Activated CD4-positive, alpha-beta T cell treated with anti-CD3 and anti-CD28 coated beads for 36 hours (primary cell): Measurements from ENCODE around the gene GHR. TPM values are rescaled to one million over a fixed set of nuclear protein-coding genes. Genes with fewer than 3 reads are reported as not detected.

Experiments used
- ATAC-seq: fragments of 200-7000 bp; cut with Tn5 transposase; one replicate; pipeline ENCODE4 v1.10.0; 2021; ENCODE audit warnings: mild to moderate bottlenecking, moderate library complexity
- CTCF ChIA-PET: fragments of 350-600 bp; sonication (Branson Sonifier 250); formaldehyde crosslinking; loops from one replicate; lab custom pipeline; 2021; ENCODE audit warnings: antibody characterized with exemption; lab: Charles Lee
- POLR2A ChIA-PET: fragments of 350-600 bp; sonication (Branson Sonifier 250); formaldehyde crosslinking; loops from one replicate; lab custom pipeline; 2021; ENCODE audit warnings: antibody characterized with exemption, inconsistent platforms; lab: Charles Lee
- DNase-seq: peaks from one replicate; pipeline ENCODE4 v3.0.0-alpha.2; 2020
- H3K27ac Mint-ChIP-seq: one replicate; pipeline ENCODE4 v1.8.0; 2021; ENCODE audit warnings: mixed read lengths
- H3K27me3 Mint-ChIP-seq: one replicate; pipeline ENCODE4 v1.8.0; 2021; ENCODE audit warnings: mixed read lengths
- H3K36me3 Mint-ChIP-seq: one replicate; pipeline ENCODE4 v1.8.0; 2021; ENCODE audit warnings: low read depth, mixed read lengths
- H3K4me1 Mint-ChIP-seq: one replicate; pipeline ENCODE4 v1.8.0; 2021; ENCODE audit warnings: mixed read lengths
- H3K4me3 Mint-ChIP-seq: one replicate; pipeline ENCODE4 v1.8.0; 2021; ENCODE audit warnings: mild to moderate bottlenecking, moderate library complexity, mixed read lengths
- H3K9me3 Mint-ChIP-seq: one replicate; pipeline ENCODE4 v1.8.0; 2021; ENCODE audit warnings: low read depth, mixed read lengths
- intact Hi-C, 2 experiments: fragments of 100-400 bp; cut with DNase I in 1 of 2; cut with micrococcal nuclease in 1 of 2; formaldehyde crosslinking; loops; one replicate each; pipeline versions ENCODE4 v1.14.2 to v1.15.1; 2022 to 2024; cut with DNase I, micrococcal nuclease
- total RNA-seq, 2 experiments: library from RNA; stranded (reverse); gene quantifications; one replicate each; pipeline ENCODE4 v1.2.3, GENCODE V29; 2021

GHR gene
- total RNA-seq, 2 experiments from 2014 or later, result not detected

- Mint-ChIP-seq H3K4me3 (no peak overlapping the region), H3K27ac (no peak overlapping the region), H3K27me3 (peaks cover 2% of the 10 kb centered on the region), H3K4me1 (no peaks in the 10 kb centered on the region), H3K36me3 (no peaks in the 10 kb centered on the region), H3K9me3 (no peaks in the 10 kb centered on the region)
- ChIA-PET CTCF (no interaction called here), POLR2A (no interaction called here)
- intact Hi-C loops, result no loop called here
- ATAC-seq (no peak), DNase-seq (no peak)
These were observed 209.2 kb downstream of the GHR start for GRCh38 chr5:42632354-42632900.

GRCh38 chr5:42634575-42634974 lies 211.3 kb downstream of the GHR start:
- intact Hi-C loops, result no loop called here
- Mint-ChIP-seq H3K9me3 (no peaks in the 10 kb centered on the region), H3K27me3 (peaks cover 2% of the 10 kb centered on the region), H3K4me3 (no peak overlapping the region), H3K36me3 (no peaks in the 10 kb centered on the region), H3K27ac (no peak overlapping the region), H3K4me1 (no peaks in the 10 kb centered on the region)
- DNase-seq (no peak), ATAC-seq (no peak)
- ChIA-PET POLR2A (no interaction called here), CTCF (no interaction called here)

- H3K4me1 Mint-ChIP-seq, result no peaks in the 10 kb centered on the region
- CTCF ChIA-PET, result interaction anchor here (0.7 kb wide), 1 partner anchor 120 kb away, joined by 4 read pairs; the partner anchor contains the start of gene CCDC152
- H3K27me3 Mint-ChIP-seq, result peaks cover 3% of the 10 kb centered on the region
- ATAC-seq (no peak), DNase-seq (no peak)
- H3K36me3 Mint-ChIP-seq, result no peaks in the 10 kb centered on the region
- intact Hi-C loops, result no loop called here
- H3K27ac Mint-ChIP-seq, result no peak overlapping the region
- H3K4me3 Mint-ChIP-seq, result no peak overlapping the region
- H3K9me3 Mint-ChIP-seq, result no peaks in the 10 kb centered on the region
- POLR2A ChIA-PET, result no interaction called here
These were observed 213.2 kb downstream of the GHR start for GRCh38 chr5:42636425-42636824.

- DNase-seq, result no peak
- H3K4me3 Mint-ChIP-seq, result no peak overlapping the region
- no peak overlapping the region for H3K27ac Mint-ChIP-seq
- H3K4me1 Mint-ChIP-seq, result no peaks in the 10 kb centered on the region
- H3K27me3 Mint-ChIP-seq, result peaks cover 3% of the 10 kb centered on the region
- intact Hi-C loops, result no loop called here
- no peaks in the 10 kb centered on the region for H3K36me3 Mint-ChIP-seq
- POLR2A ChIA-PET, result no interaction called here
- CTCF ChIA-PET, result no interaction called here
- H3K9me3 Mint-ChIP-seq, result no peaks in the 10 kb centered on the region
- ATAC-seq, result no peak
These were observed 213.7 kb downstream of the GHR start for GRCh38 chr5:42636946-42637345.

GRCh38 chr5:42638972-42639371 lies 215.7 kb downstream of the GHR start:
- Mint-ChIP-seq H3K36me3 (no peaks in the 10 kb centered on the region), H3K27me3 (peaks cover 6% of the 10 kb centered on the region), H3K4me3 (no peak overlapping the region), H3K9me3 (no peaks in the 10 kb centered on the region), H3K27ac (no peak overlapping the region), H3K4me1 (no peaks in the 10 kb centered on the region)
- intact Hi-C loops, result no loop called here
- no peak for DNase-seq
- POLR2A ChIA-PET, result no interaction called here
- CTCF ChIA-PET, result no interaction called here
- ATAC-seq, result no peak

GRCh38 chr5:42640835-42641234 lies 217.6 kb downstream of the GHR start:
- intact Hi-C loops, result no loop called here
- no peaks in the 10 kb centered on the region for H3K4me1 Mint-ChIP-seq
- ATAC-seq (no peak), DNase-seq (no peak)
- ChIA-PET CTCF (no interaction called here), POLR2A (no interaction called here)
- H3K36me3 Mint-ChIP-seq, result no peaks in the 10 kb centered on the region
- H3K27me3 Mint-ChIP-seq, result peaks cover 10% of the 10 kb centered on the region
- H3K9me3 Mint-ChIP-seq, result no peaks in the 10 kb centered on the region
- H3K27ac Mint-ChIP-seq, result no peak overlapping the region
- H3K4me3 Mint-ChIP-seq, result no peak overlapping the region

- Mint-ChIP-seq H3K9me3 (no peaks in the 10 kb centered on the region), H3K4me1 (no peaks in the 10 kb centered on the region), H3K27ac (no peak overlapping the region), H3K4me3 (no peak overlapping the region), H3K27me3 (peaks cover 10% of the 10 kb centered on the region), H3K36me3 (no peaks in the 10 kb centered on the region)
- intact Hi-C loops, result no loop called here
- ChIA-PET CTCF (interaction anchor here (0.7 kb wide), 1 partner anchor 500 kb away, joined by 3 read pairs; no protein-coding TSS in a partner anchor), POLR2A (no interaction called here)
- no peak for DNase-seq
- no peak for ATAC-seq
These were observed 218.2 kb downstream of the GHR start for GRCh38 chr5:42641336-42642005.

GRCh38 chr5:42642006-42642405 lies 218.8 kb downstream of the GHR start:
- intact Hi-C loops, result no loop called here
- CTCF ChIA-PET, result interaction anchor here (0.7 kb wide), 1 partner anchor 500 kb away, joined by 3 read pairs; no protein-coding TSS in a partner anchor
- no peak overlapping the region for H3K4me3 Mint-ChIP-seq

GRCh38 chr5:42643360-42643759 lies 220.1 kb downstream of the GHR start:
- intact Hi-C loops, result no loop called here
- Mint-ChIP-seq H3K27ac (no peak overlapping the region), H3K27me3 (peaks cover 10% of the 10 kb centered on the region), H3K4me1 (no peaks in the 10 kb centered on the region), H3K36me3 (no peaks in the 10 kb centered on the region), H3K9me3 (no peaks in the 10 kb centered on the region), H3K4me3 (no peak overlapping the region)
- ChIA-PET CTCF (no interaction called here), POLR2A (no interaction called here)
- DNase-seq (no peak), ATAC-seq (no peak)

More at GRCh38 chr5:42642006-42642405, 218.8 kb downstream of the GHR start:
- Mint-ChIP-seq H3K9me3 (no peaks in the 10 kb centered on the region), H3K27ac (no peak overlapping the region), H3K27me3 (peaks cover 10% of the 10 kb centered on the region), H3K4me1 (no peaks in the 10 kb centered on the region), H3K36me3 (no peaks in the 10 kb centered on the region)
- DNase-seq, result no peak
- POLR2A ChIA-PET, result no interaction called here
- ATAC-seq, result no peak

GRCh38 chr5:42645138-42645537 lies 221.9 kb downstream of the GHR start:
- intact Hi-C loops, result no loop called here
- ChIA-PET POLR2A (no interaction called here), CTCF (no interaction called here)
- Mint-ChIP-seq H3K4me3 (no peak overlapping the region), H3K9me3 (no peaks in the 10 kb centered on the region), H3K4me1 (no peaks in the 10 kb centered on the region), H3K27ac (no peak overlapping the region), H3K36me3 (no peaks in the 10 kb centered on the region), H3K27me3 (peaks cover 10% of the 10 kb centered on the region)
- DNase-seq (no peak), ATAC-seq (no peak)

GRCh38 chr5:42648036-42648435 lies 224.8 kb downstream of the GHR start:
- intact Hi-C loops, result no loop called here
- no peaks in the 10 kb centered on the region for H3K4me1 Mint-ChIP-seq
- no peaks in the 10 kb centered on the region for H3K9me3 Mint-ChIP-seq
- ChIA-PET CTCF (interaction anchor here (0.6 to 1.0 kb wide), 2 partner anchors 8 to 1037 kb away, joined by 3 read pairs; no protein-coding TSS in a partner anchor), POLR2A (no interaction called here)
- peaks cover 6% of the 10 kb centered on the region for H3K27me3 Mint-ChIP-seq
- no peak overlapping the region for H3K27ac Mint-ChIP-seq
- no peak for ATAC-seq
- DNase-seq, result no peak
- H3K36me3 Mint-ChIP-seq, result no peaks in the 10 kb centered on the region
- no peak overlapping the region for H3K4me3 Mint-ChIP-seq

- Mint-ChIP-seq H3K9me3 (no peaks in the 10 kb centered on the region), H3K27ac (no peak overlapping the region), H3K4me1 (no peaks in the 10 kb centered on the region), H3K27me3 (peaks cover 4% of the 10 kb centered on the region), H3K4me3 (no peak overlapping the region), H3K36me3 (no peaks in the 10 kb centered on the region)
- POLR2A ChIA-PET, result no interaction called here
- ATAC-seq (no peak), DNase-seq (no peak)
- intact Hi-C loops, result no loop called here
- CTCF ChIA-PET, result no interaction called here
These were observed 225.7 kb downstream of the GHR start for GRCh38 chr5:42648915-42649314.
